ENCODE results near the gene SMPD3. TPM values are rescaled to one million over a fixed set of nuclear protein-coding genes. Genes with fewer than 3 reads are reported as not detected.

The SMPD3 gene
- polyA plus RNA-seq, 1 experiment: 0.27 TPM

- peaks cover 5% of the 10 kb centered on the region; the same call in 1 of the 2 replicates for H3K27me3 ChIP-seq (ENCODE audit: control insufficient read depth, insufficient read depth, low read length)
- ChIA-PET CTCF (interaction anchor here (0.6 to 10.8 kb wide), 16 partner anchors 9 to 321 kb away, joined by 3 to 212 read pairs (median 5); no protein-coding TSS in a partner anchor), POLR2A (no interaction called here)
- no peak overlapping the region for H3K4me3 ChIP-seq (ENCODE audit: low read depth, low read length)
- H3K36me3 ChIP-seq (ENCODE audit: control insufficient read depth, insufficient read depth, low read length): no peaks in the 10 kb centered on the region
- DNase-seq (ENCODE audit: low read depth): no peak
- TF ChIP-seq CTCF (IDR thresholded peaks at IDR 0.05; ENCODE audit: insufficient read depth, low read depth, low read length): no peak
Observed at GRCh38 chr16:68395815-68396214, 52.5 kb downstream of the SMPD3 start.

GRCh38 chr16:68395167-68395786 lies 53.0 kb downstream of the SMPD3 start:
- POLR2A ChIA-PET: no interaction called here
- CTCF ChIA-PET: interaction anchor here (0.5 to 10.8 kb wide), 10 partner anchors 10 to 126 kb away, joined by 3 to 212 read pairs (median 5); no protein-coding TSS in a partner anchor

GRCh38 chr16:68393333-68393732 lies 55.0 kb downstream of the SMPD3 start:
- ChIA-PET CTCF (interaction anchor here (0.6 to 10.8 kb wide), 7 partner anchors 9 to 1352 kb away, joined by 3 to 212 read pairs (median 5); no protein-coding TSS in a partner anchor), POLR2A (no interaction called here)
- no peak for DNase-seq (ENCODE audit: low read depth)

More at GRCh38 chr16:68395167-68395786, 53.0 kb downstream of the SMPD3 start:
- Histone ChIP-seq H3K27me3 (ENCODE audit: control insufficient read depth, insufficient read depth, low read length) (peaks cover 5% of the 10 kb centered on the region; the same call in 1 of the 2 replicates), H3K4me3 (ENCODE audit: low read depth, low read length) (no peak overlapping the region), H3K36me3 (ENCODE audit: control insufficient read depth, insufficient read depth, low read length) (no peaks in the 10 kb centered on the region)
- no peak for TF ChIP-seq CTCF (IDR thresholded peaks at IDR 0.05; ENCODE audit: insufficient read depth, low read depth, low read length)
- no peak for DNase-seq (ENCODE audit: low read depth)

GRCh38 chr16:68389750-68390371 lies 58.4 kb downstream of the SMPD3 start:
- Histone ChIP-seq H3K4me3 (ENCODE audit: low read depth, low read length) (no peak overlapping the region), H3K36me3 (ENCODE audit: control insufficient read depth, insufficient read depth, low read length) (no peaks in the 10 kb centered on the region), H3K27me3 (ENCODE audit: control insufficient read depth, insufficient read depth, low read length) (peaks cover 9% of the 10 kb centered on the region)
- ChIA-PET POLR2A (no interaction called here), CTCF (interaction anchor here (1.0 to 1.7 kb wide), 3 partner anchors 62 to 131 kb away, joined by 3 to 6 read pairs (median 5); no protein-coding TSS in a partner anchor)
- no peak for DNase-seq (ENCODE audit: low read depth)
- TF ChIP-seq CTCF (IDR thresholded peaks at IDR 0.05; ENCODE audit: insufficient read depth, low read depth, low read length): no peak

More at GRCh38 chr16:68393333-68393732, 55.0 kb downstream of the SMPD3 start:
- Histone ChIP-seq H3K27me3 (ENCODE audit: control insufficient read depth, insufficient read depth, low read length) (peaks cover 5% of the 10 kb centered on the region; the same call in 1 of the 2 replicates), H3K4me3 (ENCODE audit: low read depth, low read length) (no peak overlapping the region), H3K36me3 (ENCODE audit: control insufficient read depth, insufficient read depth, low read length) (no peaks in the 10 kb centered on the region)
- TF ChIP-seq CTCF (IDR thresholded peaks at IDR 0.05; ENCODE audit: insufficient read depth, low read depth, low read length): no peak

GRCh38 chr16:68389006-68389405 lies 59.3 kb downstream of the SMPD3 start:
- H3K36me3 ChIP-seq (ENCODE audit: control insufficient read depth, insufficient read depth, low read length): no peaks in the 10 kb centered on the region
- ChIA-PET CTCF (interaction anchor here (1.0 to 1.7 kb wide), 2 partner anchors 62 to 121 kb away, joined by 3 to 6 read pairs; no protein-coding TSS in a partner anchor), POLR2A (no interaction called here)
- DNase-seq (ENCODE audit: low read depth): no peak
- peaks cover 9% of the 10 kb centered on the region for H3K27me3 ChIP-seq (ENCODE audit: control insufficient read depth, insufficient read depth, low read length)
- H3K4me3 ChIP-seq (ENCODE audit: low read depth, low read length): no peak overlapping the region
- no peak for TF ChIP-seq CTCF (IDR thresholded peaks at IDR 0.05; ENCODE audit: insufficient read depth, low read depth, low read length)
